ENCODE results near the gene FOSB. TPM values are rescaled to one million over a fixed set of nuclear protein-coding genes. Genes with fewer than 3 reads are reported as not detected.
A peak's percentile ranks its signal among the peaks of the same experiment; 100 is the strongest.

The FOSB gene
- total and polyA plus RNA-seq, 9 of the 15 experiments (the other 6 are each of a cell fraction or from before 2014, with no cell fraction given), result 0.11 to 2.7 (median 0.73) TPM

- peak; percentile 98 for TF ChIP-seq VEZF1 (CRISPR knock-in tag; IDR thresholded peaks at IDR 0.05)
- TF ChIP-seq SMAD4 (CRISPR knock-in tag; conservative IDR thresholded peaks at IDR 0.05), result peak; percentile 76
- TF ChIP-seq RBM14 (IDR thresholded peaks at IDR 0.05; ENCODE audit: borderline replicate concordance, insufficient read depth, low read depth, low read length), result no peak
- TF ChIP-seq MGA (IDR thresholded peaks at IDR 0.05), result peak; percentile 68
- no peak for TF ChIP-seq HMGXB4 (CRISPR knock-in tag; IDR thresholded peaks at IDR 0.05)
- no peak for TF ChIP-seq FOXM1 (IDR thresholded peaks at IDR 0.05; ENCODE audit: low read depth)
- no peak for TF ChIP-seq FOXM1 (CRISPR knock-in tag; IDR thresholded peaks at IDR 0.05; ENCODE audit: low read depth)
- 0 out of 2 replicates have a peak, but pooled peaks have one; percentile 55 for TF ChIP-seq ZNF197 (CRISPR knock-in tag; IDR thresholded peaks at IDR 0.05; ENCODE audit: low read depth)
- TF ChIP-seq SMARCE1 (IDR thresholded peaks at IDR 0.05), result peak; percentile 20; the same call in 1 of the 2 replicates
- no peak for TF ChIP-seq ZFP1 (CRISPR knock-in tag; IDR thresholded peaks at IDR 0.05)
Observed at GRCh38 chr19:45444318-45445041, 23.3 kb upstream of the FOSB start (continued).
